22Rv1 (cell line): ENCODE measurements around the gene FN3K.

Experiments used
- H3K27ac ChIP-seq: fragments of 450-650 bp; 2 replicates; pipeline ENCODE4 v1.5.1; 2017
- CTCF ChIP-seq: fragments of 450-650 bp; IDR thresholded peaks from 2 replicates; pipeline ENCODE4 v1.5.1; 2017; ENCODE audit warnings: mild to moderate bottlenecking
- ZFX ChIP-seq: fragments of 450-650 bp; IDR thresholded peaks from 2 replicates; pipeline ENCODE4 v1.6.1; 2017; ENCODE audit warnings: antibody characterized with exemption, borderline replicate concordance

The FN3K gene

GRCh38 chr17:82716203-82717010 lies 19.0 kb upstream of the FN3K start, which contains the start of gene FN3KRP:
TSS of gene FN3KRP (plus strand) at chr17:82716706. CDS start at chr17:82716756, 50 bp downstream.
- peak within 1 kb of the TSS; percentile 70 for H3K27ac ChIP-seq
- TF ChIP-seq ZFX: no peak
- no peak for TF ChIP-seq CTCF

- TF ChIP-seq CTCF (no peak), ZFX (no peak)
- H3K27ac ChIP-seq: no peak overlapping the region
Observed at GRCh38 chr17:82718986-82719685, 16.3 kb upstream of the FN3K start.

GRCh38 chr17:82720204-82720603 lies 15.2 kb upstream of the FN3K start:
- no peak overlapping the region for H3K27ac ChIP-seq
- TF ChIP-seq CTCF (no peak), ZFX (no peak)

GRCh38 chr17:82722341-82723013 lies 12.9 kb upstream of the FN3K start:
- H3K27ac ChIP-seq: no peak overlapping the region
- TF ChIP-seq CTCF: no peak
- TF ChIP-seq ZFX: no peak

GRCh38 chr17:82723169-82723807 lies 12.1 kb upstream of the FN3K start:
- TF ChIP-seq CTCF (no peak), ZFX (no peak)
- no peak overlapping the region for H3K27ac ChIP-seq

- TF ChIP-seq CTCF (no peak), ZFX (no peak)
- H3K27ac ChIP-seq: no peak overlapping the region
Observed at GRCh38 chr17:82726427-82726826, 9.0 kb upstream of the FN3K start.
